Colon (tissue), 2 donors: ENCODE data around the gene SLC9A4.
A peak's percentile ranks its signal among the peaks of the same experiment; 100 is the strongest.

Source experiments
- FAIRE-seq: peaks from 2 replicates; lab custom pipeline; 2012; peaks lifted over from hg19 to GRCh38; lab: Jason Lieb, UNC
- donor health status: control.
- donor health status: control.

The SLC9A4 gene, protein sequence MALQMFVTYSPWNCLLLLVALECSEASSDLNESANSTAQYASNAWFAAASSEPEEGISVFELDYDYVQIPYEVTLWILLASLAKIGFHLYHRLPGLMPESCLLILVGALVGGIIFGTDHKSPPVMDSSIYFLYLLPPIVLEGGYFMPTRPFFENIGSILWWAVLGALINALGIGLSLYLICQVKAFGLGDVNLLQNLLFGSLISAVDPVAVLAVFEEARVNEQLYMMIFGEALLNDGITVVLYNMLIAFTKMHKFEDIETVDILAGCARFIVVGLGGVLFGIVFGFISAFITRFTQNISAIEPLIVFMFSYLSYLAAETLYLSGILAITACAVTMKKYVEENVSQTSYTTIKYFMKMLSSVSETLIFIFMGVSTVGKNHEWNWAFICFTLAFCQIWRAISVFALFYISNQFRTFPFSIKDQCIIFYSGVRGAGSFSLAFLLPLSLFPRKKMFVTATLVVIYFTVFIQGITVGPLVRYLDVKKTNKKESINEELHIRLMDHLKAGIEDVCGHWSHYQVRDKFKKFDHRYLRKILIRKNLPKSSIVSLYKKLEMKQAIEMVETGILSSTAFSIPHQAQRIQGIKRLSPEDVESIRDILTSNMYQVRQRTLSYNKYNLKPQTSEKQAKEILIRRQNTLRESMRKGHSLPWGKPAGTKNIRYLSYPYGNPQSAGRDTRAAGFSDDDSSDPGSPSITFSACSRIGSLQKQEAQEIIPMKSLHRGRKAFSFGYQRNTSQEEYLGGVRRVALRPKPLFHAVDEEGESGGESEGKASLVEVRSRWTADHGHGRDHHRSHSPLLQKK

DNA sequence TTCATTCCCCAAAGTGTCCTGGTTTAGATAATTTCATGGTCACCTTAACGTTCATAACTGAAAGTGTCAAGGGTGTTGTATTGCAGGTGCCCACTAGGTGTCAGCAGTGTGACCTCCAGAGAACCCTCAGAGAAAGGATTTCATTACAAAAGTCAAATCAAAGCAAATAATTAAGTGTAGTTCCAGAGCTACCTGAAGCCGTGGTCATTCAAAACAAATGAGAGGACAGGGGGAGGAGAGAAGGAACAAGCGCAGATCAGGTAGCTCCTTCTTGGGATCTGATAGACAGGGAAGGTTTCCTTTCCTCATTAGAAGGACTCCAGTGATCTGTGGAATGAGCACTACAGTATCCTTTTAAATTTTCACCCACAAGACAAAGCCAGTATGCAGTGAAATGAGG lies at the start of gene SLC9A4:
Gene SLC9A4, plus strand, starts transcription at position 207 of the 400 bp plus-strand sequence. CDS start 534 bp downstream, outside the sequence.
- FAIRE-seq: no peak

DNA sequence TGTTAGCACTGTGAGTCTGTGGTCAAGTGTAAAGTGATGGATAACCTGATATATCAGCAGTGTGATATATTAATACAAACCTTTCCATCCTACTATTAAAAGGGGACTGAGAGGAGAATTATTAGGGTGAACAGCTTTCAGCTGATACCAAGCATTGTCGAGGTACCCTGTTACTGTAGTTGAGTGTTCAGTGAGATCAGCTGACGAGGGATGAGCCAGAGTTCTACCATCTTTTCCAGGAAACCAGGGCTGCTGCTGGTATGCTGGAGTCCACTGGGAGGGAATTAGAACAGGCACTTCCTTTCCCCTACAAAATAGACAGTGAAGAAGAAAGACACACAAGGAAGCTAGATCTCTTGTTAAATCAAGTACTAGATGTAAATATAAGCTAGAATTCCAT lies 49.7 kb upstream of the SLC9A4 start:
- FAIRE-seq: no peak

DNA sequence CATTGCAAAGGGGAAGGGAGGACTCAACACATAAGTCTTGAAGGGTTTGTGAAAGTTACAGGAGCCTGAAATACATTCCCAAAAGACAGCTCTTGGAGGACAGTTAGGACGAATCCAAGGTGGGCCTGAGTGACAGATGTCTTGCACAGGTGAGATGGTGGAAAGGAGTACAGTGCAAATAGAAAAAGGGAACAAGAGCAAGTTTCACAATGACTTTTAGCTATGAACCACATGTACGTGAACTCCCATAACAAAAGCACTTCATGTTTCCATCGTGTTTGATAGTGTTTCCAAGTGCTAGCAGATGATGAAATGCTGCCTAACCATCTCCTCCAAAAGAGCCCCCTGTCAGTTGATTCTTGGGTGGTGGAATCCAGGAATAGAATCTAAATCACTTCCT lies 48.3 kb upstream of the SLC9A4 start:
- no peak for FAIRE-seq

DNA sequence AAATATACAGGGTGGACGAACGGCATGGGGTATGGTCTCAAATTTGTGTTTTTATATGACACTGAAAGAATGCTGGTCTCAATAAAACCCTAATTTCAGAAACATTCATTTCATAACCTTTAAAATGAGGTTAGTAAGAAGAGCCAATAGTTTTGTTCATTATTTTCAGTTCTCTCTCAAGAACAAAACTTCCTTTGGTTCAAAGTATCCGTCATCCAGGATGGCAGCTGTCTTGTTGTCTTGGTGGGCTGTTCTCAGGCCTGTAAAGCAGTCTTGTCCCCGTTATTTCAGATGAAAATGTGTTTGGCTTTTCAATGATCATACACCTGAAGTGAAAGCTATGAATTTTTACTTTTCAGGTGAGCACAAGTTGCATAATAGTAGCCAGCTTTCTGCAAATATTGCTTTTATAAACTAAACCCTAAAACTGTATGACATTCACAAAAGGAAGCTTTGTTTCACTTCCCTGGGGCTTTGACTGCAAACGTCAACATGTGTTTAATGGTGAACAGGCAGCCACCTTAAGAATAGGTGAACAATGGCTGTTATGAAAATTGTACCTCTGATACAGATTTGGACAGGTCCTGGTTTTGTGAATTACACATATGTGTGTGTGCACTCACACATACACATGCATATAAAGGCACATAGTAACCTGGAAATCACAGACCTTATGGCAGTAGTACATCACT lies 47.4 kb upstream of the SLC9A4 start:
- FAIRE-seq: no peak

DNA sequence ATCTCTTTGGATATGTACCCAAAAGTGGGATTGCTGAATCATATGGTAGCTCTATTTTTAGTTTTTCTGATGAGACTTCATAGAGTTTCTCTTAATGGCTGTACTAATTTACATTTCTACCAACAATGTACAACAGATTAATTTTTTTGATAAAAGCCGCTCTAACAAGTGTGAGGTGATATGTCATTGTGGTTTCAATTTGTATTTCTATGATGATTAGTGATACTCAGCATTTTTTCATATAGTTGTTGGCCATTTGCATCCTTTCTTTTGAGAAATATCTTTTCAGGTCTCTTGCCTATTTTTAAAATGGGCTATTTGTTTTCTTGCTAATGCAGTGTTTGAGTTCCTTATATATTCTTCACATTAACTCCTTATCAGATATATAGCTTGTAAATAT lies 45.8 kb upstream of the SLC9A4 start:
- no peak for FAIRE-seq

DNA sequence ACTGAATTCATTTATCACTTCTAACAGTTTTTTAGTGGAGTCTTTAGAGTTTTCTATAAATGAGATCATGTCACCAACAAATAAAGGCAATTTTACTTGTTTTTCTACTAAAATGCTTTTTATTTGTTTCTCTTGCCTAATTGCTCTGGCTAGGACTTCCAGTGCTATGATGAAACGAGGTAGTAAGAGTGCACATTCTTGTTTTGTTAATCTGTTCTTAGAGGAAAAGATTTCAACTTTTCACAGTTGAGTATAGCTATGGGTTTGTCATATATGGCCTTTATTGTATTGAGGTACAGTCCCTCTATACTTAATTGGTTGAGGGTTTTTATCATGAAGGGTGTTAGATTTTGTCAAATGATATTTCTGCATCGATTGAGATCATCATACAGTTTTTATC lies 44.5 kb upstream of the SLC9A4 start:
- no peak for FAIRE-seq

DNA sequence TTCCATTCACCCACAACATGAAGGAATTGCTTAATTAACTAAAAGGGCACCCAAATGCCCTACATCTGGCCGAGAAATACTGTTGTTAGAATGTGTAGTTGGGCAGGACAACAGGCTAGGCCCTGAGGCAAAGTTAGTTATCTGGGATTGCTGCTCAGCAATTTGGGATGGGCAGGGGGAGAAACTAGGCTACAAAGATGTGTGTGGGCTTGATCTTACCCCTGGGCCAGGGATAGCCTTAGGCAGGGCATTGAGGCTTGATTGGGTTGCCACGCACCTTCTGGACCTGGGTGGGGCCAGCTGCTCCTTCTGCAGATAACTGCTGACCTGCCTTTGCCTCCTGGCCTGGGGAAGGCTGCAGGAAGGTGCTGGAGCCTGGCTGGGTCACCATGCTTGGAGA lies 40.6 kb upstream of the SLC9A4 start:
- no peak for FAIRE-seq

DNA sequence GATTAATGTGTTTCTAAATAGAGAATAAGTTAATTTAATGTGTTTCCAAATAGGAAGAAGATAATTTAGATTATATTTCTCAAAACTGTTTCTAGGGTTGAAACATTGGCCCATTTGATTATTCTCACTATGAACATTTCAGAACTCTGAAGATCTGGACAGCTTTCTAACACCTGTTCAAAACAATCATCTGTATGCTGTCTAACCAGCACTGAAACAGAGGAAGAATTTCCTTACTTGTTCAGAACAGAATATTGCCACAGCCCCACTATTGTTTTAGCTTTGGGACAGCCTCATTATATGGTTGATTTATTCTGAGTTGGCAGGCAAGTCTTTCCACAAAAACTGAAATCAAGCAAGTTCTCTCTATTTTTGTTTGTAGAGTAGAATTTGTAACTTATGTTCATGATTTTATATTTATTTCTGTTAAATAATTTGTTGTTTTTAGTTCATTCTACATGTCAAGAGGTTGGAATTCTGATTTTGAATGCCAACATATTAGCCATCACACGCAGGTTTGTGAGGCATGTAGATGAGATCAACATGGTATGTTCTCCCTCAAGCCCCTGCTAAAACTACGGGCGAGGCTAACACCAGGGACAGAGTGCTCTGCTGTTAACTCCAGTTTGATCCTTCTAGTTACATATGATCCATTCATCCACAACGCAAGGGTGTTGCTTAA lies 38.9 kb upstream of the SLC9A4 start:
- no peak for FAIRE-seq

DNA sequence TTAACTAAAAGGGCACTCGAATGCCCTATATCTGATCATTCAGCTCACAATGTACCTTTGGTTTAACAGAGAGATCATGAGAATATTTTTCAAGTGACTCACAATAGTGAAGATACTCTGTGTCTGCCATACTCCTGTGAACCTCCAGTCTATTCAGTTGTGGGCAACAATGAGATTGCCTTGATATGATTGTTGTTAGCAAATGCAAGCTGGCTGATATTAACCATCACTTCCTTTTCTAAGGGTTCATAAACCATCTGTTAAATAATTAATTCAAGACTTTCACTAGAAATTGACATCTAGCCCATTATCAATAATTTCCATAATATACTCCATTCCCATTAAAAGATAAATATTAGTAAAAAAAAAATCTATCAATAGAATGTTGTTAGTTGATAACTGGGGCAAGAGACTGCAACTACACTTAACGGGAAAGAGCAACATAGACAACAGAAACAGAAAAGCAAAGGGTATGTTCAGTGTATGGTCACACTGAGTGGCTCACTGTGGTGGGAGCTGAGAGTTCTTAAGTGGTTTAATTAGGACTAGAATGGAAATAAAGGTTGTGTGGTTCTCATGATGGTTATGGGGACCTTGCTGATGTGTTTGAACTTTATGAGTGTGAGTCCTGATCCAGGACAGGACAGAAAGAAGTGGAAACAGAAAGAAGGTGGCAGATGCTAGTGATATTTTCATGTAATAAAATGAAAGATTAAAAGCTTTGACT lies 38.2 kb upstream of the SLC9A4 start:
- FAIRE-seq: no peak

DNA sequence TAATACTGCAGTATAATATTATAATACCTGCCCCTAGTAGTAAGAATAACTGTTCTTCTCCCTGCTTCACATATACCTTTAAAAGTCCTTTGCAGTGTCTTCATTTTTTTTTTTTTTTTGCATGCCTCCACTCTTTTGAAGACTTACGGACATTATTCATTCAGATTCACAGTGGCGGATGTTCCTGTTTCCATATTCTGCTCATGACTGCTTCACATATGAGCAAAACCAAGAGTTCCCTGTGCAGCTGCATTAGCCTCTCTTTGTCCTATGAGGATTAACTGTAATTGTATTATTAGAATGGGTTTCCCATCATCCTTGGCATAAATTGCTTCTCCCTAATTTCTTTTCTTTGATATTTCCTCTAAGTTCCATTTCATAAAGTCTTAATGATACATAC lies 37.3 kb upstream of the SLC9A4 start:
- no peak for FAIRE-seq

DNA sequence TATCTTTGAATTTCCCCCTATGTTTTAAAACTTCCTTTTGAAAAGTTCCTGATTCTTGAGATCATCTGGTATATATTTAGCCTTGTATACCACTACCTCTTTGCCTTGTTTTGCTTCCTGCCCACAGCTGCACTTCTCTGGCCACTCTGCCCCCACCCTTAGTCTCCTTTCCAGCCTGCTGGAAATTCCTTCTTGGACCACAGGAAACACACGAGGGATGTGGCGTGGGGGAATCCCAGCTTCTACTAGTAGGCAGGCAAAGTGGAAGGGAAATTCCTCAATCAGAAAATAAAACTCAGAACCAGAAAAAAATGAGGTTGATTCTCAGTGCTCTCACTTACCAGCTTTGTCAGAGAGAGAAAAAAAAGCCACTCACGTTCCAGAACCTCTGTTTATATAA lies 36.7 kb upstream of the SLC9A4 start:
- no peak for FAIRE-seq

DNA sequence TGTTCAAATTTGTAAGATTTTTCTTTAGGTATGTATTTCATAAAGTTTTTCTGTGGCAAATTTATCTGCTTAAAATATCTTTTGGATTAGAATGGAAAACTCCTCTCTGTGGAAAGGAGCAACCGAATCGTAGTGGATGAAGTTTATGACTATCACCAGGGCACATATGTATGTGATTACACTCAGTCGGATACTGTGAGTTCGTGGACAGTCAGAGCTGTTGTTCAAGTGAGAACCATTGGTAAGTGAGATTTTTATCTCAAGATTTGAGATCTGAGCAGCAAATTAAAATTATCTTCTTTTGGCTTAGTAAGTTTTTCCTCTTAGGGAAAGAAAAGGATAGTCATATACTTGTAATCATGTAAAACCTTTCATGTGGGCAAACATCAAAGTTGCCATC lies 35.9 kb upstream of the SLC9A4 start:
- no peak for FAIRE-seq

DNA sequence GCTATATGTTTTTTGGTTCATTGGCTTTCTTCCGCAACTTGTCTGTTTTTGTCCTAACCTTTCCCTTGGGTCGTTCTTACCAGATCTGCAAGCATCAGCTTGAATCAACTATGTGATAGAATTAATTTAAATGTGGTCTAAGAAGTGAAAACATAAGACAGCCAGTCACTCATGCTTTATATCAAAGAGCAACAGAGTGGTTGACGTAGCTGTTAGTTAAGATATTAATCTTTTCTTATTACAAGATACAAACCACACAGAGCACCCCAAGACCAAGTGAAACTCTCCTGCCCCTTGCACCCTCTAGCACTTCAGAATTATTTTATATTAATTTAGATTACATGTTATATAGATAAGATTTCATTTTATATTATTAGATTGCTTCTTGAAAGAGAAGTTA lies 34.9 kb upstream of the SLC9A4 start:
- no peak for FAIRE-seq

DNA sequence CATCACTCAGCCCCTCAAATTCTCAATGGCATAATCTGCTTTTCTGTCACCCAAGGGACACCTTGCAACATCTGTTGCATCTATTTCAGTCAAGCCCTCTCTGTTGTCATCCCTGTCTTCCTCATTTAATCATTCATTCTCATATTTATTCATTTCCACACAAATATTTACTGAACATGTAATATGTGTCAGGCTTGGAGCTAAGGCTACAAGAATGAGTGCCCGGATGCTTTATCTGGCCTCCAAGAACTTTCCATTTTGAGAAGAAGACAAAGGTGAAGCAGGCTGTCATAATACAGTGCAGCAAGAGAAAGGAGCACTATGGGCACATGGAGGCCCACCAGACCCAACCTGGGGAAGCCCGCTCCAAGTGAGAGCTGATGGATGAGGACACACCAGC lies 34.4 kb upstream of the SLC9A4 start:
- FAIRE-seq: no peak

DNA sequence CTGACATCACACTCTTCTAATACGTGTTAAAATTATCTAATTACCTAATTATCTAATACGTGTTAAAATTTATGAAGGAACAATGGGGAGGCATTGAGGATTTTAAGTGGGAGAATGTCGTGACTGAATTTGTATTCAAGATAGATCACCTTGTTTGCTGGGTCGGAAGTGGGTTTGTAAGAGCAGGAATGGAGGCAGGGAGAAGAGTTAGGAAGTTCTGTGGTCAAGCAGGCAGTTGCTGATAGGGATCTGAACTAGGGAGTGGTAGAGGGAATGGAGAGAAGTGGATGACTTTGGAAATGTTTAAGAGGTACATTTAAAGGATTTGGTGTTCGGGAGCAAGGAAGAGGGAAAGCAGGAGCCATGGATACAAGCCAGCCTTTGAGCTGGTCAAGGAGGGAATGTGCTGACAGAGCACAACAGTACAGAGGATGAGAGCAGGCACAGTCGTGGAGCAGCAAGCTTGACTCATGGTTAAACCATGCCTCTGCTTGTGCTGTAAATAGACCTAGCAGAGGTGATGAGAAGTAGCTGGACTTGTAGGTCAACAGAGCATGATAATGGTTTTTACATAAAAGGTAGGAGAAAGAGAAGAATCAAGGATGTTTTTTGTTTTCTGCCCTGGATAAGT lies 33.8 kb upstream of the SLC9A4 start:
- FAIRE-seq: no peak

DNA sequence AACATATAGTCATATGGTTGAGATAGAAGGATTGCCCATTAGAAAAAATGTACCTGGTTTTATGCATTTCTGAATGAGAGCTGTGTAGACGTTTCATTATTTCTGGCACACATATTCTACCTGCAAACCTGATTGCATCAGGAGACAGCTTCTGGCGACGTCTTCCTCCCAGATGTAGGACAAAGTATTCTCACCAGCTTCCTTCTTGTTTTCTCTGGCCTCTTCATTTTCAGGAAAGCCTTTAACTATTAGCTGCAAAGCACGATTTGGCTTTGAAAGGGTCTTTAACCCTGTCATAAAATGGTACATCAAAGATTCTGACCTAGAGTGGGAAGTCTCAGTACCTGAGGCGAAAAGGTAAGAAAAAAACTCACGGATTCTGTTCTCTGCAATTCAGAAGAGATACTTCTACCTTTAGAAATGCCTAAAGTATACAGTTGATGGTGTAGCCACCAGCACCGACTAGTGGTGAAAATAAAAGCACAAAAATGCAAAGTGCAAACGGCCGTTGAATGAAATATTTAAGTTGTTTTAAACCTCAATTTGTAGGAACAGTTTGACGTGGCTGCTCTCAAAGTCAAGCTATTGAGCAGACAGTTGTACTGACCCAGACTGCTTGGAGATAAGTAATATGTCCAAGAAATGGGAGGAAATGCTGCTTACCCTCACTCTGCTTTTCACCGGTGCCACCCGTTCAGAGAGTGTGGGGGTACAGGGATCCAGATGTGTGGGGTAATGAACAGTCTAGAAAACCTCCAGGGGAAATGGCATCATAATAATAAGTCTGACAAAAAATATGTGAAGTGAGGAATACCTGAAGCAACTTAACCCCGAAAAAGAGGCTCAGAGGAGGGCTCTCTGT lies 29.8 kb upstream of the SLC9A4 start:
- FAIRE-seq: no peak

DNA sequence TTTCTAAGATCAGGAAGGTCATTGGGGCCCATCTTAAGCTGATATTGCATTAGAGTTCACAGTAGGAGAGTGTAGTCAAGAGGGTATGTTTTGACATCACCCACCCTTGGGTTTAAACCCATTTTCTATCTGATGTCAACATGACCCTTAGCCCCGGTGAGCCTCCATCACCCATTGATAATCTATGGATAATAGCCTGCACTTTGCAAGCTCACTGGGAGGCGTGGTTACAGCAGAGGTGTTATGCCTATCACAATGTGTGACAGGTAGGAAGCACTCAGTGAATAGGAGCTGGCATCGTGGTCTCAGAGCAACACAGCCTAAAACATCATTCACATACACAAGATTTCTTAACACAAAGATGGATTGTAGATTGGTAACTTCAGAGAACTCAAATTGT lies 28.8 kb upstream of the SLC9A4 start:
- no peak for FAIRE-seq

DNA sequence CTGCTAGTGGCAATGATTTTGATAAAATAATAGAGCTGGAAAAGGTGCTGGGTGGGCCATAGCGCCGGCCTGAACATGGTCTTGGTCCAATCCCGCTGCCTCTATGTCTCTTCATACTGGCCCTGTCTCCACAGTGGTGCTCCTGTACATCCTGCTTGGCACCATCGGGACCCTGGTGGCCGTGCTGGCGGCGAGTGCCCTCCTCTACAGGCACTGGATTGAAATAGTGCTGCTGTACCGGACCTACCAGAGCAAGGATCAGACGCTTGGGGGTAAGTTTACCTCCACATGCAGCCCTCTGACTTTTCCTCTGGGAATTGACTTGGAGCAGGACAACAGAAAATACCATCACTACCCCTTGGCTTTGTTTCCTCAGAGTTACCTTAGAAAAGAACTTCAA lies 26.1 kb upstream of the SLC9A4 start:
- FAIRE-seq: no peak

DNA sequence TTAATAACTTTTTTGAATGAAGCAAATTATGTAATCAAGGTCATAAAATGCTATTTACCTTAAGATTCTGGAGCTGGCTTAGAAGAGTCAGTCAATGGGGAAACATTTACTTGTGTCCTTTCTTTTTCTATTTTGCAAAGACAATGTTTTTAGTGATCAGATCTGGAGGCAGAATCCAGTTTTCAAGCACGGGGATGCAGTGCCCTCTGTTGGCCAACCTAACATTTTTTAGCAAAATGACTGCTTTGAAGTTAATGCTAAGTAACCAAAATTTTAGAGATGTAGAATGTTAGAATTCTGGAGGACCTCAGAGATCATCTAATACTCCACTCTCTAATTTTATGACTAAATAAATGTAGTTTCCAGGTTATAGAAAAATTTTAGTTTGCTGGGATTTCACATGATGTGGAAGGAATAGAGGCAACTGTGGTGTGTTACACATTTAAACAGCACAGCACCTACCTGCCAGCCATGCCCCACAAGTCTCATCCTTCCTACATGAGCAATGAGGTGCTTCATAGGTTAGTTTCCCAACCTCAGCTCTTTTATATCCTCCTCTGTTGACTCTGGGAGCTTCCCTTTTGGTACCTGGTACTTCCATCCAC lies 23.6 kb upstream of the SLC9A4 start:
- peak; percentile 5 for FAIRE-seq

DNA sequence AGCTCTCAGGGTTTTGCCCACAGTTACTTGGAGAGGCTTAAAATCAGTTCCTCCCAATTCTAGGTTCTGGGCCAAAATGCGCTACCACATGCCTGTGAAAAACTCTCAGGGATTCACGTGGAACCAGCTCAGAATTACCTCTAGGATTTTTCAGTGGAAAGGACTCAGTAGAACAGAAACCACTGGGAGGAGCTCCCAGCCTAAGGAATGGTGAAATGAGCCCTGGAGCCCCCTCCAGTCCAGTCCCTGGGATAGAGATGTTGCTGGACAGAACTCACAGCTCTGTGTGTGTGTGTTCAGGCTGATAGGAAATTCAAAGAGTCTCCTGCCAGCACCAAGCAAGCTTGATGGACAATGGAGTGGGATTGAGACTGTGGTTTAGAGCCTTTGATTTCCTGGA lies 21.1 kb upstream of the SLC9A4 start:
- FAIRE-seq: no peak
